HL-60 (cell line): Measurements from ENCODE around the gene LINC01488.

ENCODE experiments used
- GABPA ChIP-seq: IDR thresholded peaks from 2 replicates; pipeline ENCODE4 v1.6.1; 2012; ENCODE audit warnings: low read depth
- POLR2AphosphoS5 ChIP-seq: IDR thresholded peaks from 2 replicates; pipeline ENCODE4 v1.6.1; 2012; ENCODE audit warnings: low read depth
- TF ChIP-seq, protein P1 (sequence below): IDR thresholded peaks from one replicate; pipeline ENCODE4 v1.5.1; 2011; ENCODE audit warnings: low read length, control low read depth, inconsistent platforms; ENCODE audit not compliant: insufficient read depth
- TF ChIP-seq, protein P2 (sequence below): IDR thresholded peaks from 2 replicates; pipeline ENCODE4 v1.6.1; 2012; ENCODE audit warnings: low read depth; ENCODE audit not compliant: insufficient replicate concordance

DNA sequence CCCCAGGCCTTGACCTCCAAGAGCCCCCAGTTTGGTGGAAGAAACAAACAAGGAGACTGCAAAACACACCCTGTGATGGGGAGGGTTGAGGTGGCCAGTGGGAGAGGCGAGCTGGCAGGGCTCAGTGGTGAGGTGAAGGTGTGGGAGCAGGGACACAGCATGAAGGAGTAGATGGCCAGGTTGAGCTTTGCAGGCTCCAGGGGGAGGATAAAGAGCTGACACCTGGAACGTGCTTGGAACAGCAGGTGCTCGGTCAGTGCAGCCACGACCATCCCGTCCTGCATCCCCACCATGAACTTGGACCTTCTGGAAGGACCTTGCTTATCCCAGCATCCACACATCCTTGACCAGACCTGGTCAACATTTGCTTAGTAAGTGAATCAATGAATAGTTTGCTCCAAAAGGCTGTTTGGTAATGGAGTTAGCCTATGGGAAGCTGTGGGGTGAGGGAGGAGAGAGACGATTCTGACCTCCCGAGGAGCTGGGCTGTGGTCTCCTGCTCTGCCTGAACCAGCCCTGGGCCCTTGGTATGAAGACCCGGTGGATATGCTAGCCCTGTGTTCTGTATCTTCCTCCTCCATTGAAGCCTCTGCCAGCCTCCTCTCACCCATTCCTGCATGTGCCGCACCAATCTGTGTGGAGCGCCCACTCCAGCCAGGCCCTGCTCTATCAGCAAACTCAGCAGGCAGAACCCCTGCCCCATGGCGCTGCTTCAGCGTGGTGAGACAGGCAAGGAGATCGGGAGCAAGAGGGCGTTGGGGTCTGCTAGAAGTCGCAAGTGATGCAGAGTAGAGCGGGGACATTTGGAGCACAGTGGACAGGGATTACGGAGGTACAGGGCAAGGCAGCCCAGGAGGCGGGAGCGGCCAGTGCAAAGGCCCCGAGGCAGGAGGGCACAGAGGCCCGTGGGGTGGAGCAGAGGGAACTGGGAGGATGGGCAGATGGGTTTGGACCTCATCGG, 9.9 kb downstream of the LINC01488 start:
- TF ChIP-seq, protein P1, sequence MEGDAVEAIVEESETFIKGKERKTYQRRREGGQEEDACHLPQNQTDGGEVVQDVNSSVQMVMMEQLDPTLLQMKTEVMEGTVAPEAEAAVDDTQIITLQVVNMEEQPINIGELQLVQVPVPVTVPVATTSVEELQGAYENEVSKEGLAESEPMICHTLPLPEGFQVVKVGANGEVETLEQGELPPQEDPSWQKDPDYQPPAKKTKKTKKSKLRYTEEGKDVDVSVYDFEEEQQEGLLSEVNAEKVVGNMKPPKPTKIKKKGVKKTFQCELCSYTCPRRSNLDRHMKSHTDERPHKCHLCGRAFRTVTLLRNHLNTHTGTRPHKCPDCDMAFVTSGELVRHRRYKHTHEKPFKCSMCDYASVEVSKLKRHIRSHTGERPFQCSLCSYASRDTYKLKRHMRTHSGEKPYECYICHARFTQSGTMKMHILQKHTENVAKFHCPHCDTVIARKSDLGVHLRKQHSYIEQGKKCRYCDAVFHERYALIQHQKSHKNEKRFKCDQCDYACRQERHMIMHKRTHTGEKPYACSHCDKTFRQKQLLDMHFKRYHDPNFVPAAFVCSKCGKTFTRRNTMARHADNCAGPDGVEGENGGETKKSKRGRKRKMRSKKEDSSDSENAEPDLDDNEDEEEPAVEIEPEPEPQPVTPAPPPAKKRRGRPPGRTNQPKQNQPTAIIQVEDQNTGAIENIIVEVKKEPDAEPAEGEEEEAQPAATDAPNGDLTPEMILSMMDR = no peak
- TF ChIP-seq, protein P2, sequence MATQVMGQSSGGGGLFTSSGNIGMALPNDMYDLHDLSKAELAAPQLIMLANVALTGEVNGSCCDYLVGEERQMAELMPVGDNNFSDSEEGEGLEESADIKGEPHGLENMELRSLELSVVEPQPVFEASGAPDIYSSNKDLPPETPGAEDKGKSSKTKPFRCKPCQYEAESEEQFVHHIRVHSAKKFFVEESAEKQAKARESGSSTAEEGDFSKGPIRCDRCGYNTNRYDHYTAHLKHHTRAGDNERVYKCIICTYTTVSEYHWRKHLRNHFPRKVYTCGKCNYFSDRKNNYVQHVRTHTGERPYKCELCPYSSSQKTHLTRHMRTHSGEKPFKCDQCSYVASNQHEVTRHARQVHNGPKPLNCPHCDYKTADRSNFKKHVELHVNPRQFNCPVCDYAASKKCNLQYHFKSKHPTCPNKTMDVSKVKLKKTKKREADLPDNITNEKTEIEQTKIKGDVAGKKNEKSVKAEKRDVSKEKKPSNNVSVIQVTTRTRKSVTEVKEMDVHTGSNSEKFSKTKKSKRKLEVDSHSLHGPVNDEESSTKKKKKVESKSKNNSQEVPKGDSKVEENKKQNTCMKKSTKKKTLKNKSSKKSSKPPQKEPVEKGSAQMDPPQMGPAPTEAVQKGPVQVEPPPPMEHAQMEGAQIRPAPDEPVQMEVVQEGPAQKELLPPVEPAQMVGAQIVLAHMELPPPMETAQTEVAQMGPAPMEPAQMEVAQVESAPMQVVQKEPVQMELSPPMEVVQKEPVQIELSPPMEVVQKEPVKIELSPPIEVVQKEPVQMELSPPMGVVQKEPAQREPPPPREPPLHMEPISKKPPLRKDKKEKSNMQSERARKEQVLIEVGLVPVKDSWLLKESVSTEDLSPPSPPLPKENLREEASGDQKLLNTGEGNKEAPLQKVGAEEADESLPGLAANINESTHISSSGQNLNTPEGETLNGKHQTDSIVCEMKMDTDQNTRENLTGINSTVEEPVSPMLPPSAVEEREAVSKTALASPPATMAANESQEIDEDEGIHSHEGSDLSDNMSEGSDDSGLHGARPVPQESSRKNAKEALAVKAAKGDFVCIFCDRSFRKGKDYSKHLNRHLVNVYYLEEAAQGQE = no peak
- no peak for TF ChIP-seq POLR2AphosphoS5
- TF ChIP-seq GABPA = no peak
